ENCODE results near the gene TOR1AIP1.

The TOR1AIP1 gene

DNA sequence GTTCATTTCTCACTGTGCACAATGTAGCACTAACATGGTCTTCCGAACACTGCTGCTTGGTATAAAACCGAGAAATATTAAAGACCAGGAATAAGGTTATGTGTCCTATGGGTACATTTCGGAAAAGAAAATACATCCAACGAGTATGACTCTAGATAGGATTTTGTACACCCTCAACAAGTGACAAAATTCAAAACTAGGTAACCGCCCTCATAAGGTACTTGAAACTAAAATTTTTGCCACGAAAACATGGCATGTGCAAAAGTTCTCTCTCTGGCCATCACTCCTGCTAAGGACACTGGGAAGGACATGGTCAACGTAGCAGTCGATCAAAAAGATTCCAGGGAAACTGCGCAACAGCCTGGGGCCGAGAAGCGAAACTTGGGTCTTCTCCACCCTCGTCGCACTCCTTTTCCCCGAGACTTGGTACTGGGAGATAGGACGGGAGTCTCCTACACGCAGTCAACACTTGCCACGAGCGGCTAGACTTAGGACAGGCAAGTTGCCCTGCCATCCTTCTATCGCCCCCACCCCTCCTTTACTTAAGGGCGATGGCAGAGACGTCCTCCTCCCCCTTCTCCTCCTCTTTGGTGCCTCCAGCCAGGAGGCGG lies 338 bp upstream of the TOR1AIP1 start:
- no peak for DNase-seq

DNA sequence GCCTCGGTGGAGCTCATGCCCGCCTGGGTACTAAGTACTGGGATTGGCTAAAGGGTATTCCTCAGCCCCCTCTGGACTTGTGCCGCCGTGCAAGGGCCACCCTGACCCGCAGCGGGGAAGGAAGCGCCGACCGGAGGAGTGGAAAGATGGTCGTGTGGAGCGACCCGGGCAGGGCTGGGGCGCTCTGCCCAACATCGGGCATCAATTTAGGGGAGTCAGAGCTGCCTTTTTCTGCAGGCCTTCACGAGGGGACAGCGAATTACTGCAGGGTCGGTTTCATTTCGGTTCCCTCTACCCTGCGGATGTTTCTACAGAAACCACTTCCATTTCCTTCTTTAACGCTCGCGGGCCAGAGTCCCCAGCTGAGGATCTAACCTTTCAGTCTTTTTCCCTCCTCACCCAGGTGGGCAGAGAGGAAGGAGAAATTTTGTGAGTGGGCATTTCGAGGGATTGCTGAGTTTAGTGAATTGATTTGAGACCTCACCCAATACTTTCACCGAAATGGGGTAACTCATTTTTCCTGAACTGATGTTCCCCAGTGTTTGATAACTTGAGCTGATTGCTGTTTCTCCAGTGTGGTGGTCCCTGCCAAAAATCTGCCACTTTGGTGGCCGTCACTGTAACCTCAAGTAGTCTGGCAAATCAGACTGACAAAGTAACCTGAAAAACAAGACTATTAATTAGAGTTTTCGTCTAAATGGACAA lies 1.1 kb downstream of the TOR1AIP1 start:
- peak; percentile 63 for DNase-seq

DNA sequence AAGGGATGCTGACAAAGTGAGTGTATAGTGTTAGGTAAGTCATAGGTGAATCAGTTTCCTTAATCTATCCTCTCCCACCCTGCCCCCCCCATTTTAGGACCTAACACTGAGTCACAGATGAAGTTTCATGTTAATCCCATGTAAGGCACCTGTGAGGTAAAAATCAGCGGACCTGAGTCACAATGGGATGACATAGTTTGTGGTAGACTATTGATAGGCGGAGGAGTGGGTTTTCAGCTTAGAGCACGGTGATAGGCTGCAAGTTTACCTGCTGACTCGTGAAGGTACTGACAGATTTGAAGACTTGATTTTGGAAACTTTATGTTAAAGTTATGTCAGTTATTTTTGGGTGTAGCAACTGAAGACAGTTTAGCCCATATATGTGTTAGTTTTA lies 1.7 kb downstream of the TOR1AIP1 start:
- DNase-seq = no peak

DNA sequence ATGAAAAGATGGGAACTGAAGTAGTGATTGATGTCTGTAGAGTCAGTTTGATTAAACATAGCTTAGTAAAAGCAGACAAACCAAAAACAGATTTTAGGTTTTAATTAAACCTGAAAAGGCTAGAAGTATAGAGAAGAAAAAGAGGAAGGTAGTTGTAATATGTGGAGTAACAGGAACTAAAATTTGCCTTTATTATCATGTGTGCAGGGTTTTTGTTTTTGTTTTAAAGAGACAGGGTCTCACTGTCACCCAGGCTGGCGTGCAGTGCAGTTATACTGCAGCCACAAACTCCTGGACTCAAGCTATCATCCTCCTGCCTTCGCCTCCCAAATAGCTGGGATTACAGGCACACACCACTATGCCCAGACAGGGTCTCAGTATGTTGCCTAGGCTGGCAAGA lies 6.0 kb downstream of the TOR1AIP1 start:
- DNase-seq = peak; percentile 58

DNA sequence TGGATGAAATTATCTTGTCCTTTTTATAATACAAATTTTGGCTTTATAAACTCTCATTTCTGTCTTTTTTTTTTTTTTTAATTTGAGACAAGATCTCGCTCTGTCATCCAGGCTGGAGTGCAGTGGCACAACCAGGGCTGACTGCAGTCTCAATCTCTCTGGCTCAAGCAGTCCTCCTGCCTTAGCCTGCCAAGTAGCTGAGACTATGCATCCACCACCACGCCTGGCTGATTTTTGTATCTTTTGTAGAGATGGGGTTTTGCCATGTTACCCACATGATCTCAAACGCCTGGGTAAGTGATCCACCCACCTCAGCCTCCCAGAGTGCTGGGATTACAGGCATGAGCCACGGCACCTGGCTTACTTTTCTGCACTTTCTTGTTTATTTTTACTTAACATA lies 7.5 kb downstream of the TOR1AIP1 start:
- no peak for DNase-seq

DNA sequence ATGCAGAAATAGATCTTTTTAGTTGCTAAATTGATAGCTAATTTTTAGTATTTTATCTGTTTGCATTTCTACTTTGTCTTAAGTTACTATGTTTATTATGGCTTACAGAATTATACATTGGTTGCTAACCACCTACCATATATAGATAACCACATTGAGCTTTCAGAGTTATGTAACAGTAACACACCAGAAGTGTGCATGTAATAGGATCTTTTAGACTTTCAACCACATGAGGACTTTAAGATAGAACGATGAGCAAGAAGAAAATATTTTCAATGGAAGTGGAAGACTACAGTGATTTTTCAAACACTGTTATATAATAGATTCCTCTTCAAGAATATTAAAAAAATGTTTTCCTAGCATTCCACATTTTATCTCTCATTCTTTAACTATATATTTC lies 28.8 kb downstream of the TOR1AIP1 start:
- DNase-seq = peak; percentile 89

DNA sequence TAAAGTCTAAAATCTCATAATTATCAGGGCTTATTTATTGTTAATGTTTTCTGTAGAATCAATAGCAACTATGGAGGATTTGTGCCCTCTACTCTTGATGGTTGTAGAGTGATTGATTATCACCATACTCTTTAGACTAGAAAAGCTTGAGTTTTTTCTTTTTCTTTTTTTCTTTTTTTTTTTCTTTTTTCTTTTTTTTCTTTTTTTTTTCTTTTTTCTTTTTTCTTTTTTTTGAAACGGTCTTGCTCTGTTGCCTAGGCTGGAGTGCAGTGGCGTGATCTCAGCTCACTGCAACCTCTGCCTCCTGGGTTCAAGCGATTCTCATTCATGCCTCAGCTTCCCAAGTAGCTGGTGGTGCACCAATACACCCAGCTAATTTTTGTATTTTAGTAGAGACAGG lies 29.7 kb downstream of the TOR1AIP1 start:
- DNase-seq = no peak

DNA sequence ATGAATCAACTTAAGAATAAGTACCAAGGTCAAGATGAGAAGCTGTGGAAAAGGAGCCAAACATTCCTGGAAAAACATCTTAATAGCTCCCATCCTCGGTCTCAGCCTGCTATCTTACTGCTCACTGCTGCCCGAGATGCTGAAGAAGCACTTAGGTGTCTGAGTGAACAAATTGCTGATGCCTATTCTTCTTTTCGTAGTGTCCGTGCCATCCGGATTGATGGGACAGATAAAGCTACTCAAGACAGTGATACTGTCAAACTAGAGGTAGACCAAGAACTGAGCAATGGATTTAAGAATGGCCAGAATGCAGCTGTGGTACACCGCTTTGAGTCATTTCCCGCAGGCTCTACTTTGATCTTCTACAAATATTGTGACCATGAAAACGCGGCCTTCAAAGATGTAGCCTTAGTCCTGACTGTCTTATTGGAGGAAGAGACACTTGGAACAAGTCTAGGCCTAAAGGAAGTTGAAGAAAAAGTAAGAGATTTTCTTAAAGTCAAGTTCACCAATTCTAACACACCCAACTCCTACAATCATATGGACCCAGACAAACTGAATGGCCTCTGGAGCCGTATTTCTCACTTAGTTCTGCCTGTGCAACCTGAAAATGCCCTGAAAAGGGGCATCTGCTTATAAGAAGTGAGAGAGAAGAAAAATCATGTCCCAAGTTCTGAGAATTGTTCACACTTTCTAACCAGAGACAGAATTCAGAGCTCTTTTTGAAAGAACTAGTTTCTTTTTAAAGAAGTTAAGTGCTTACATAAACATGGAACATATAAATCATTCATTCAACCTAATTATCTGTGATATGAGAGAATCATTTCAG lies 35.7 kb downstream of the TOR1AIP1 start:
- DNase-seq = no peak

DNA sequence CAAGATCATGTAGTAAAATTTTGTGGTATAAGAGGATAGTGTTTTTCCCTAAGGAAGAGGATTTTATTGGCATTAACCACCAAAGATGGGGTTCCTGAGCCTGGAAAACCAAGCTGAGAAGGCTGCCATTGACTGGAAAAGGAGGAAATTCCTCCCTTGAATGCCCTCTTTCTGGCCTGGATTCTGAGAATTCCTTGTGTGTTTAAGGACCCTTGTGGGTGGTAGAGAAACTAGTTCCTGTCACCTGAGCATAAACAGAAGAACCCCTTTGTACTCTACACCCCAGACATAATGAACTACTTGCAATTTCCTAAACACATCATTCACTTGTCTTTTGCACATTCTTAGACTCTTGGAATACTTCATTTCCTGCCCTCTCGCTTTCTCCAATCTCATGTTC lies 39.4 kb downstream of the TOR1AIP1 start:
- DNase-seq = no peak

DNA sequence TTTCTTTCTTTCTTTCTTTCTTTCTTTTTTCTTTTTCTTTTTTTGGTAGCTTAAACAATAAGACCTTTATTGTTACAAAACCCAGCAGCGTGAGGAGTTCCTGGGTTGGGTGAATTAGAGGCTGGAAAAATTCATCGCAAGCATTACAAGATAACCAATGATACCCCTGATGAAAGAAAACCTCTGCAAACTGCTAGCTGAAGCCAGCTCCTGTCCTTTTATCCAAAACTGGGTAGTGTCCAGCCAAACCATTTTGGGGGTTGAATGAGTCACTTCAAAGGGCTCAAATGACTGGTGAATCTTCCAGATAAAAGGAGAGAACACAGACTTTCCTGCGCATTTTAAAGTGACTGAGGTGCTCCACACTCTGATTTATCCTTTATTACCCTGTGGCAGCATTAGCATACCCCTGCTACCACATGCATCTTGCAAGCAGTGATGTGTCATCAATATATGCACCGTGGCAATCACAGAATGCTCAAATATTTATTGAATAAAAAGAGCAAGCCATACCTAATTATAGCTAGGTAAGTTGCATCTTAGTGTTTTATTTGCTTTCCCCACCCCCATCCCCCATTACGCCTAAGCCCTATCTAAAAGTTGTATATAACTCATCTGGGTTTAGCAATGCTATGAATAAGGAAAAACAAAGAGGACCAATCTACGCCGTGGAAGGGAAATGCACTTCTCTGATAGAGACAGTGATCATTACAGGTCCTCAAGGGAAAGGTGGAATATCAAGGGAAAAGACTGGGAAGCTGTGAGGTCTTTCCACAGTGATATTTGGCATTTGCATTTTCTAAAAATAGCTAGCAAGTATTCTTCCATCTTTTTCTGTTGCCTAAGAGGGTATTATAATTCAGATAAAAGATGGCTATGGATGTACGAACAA lies 40.1 kb downstream of the TOR1AIP1 start:
- DNase-seq = no peak

DNA sequence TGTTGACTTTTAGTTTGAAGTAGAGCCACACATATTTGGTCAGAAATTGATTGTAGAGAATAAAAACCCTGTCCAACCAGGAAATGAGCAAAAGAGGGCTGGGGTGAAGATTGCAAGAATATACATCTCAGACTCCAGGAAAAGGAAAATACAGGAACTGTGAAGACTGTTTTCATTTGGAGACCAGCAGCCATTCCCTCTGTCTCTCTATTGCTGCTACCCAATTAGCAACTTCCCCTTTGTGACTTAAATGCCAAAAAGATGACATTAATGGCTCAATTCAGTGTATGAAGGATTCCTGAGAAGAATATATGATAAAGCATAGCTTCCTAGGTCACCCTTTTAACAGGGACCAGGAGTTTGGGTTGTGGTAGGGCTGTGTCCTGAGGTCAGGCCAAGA lies 40.9 kb downstream of the TOR1AIP1 start:
- peak; percentile 60 for DNase-seq

DNA sequence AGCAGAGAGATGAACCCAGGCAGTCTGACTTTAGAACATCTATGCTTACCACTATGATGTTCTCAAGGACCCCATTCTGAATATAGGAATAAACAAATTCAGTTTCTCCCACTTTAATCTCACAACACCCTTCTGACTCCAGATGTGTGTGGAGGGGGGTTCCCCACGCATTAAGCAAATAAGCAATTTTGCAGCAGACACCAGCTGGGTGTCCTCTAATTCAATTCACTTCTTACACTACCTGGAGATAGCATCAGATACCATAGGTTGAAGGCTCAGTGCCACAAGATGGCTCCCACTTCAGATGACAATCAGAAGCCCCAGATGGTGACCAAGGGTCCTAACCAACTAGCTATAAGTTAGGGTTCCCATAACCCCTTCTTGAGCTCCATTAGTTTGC lies 42.2 kb downstream of the TOR1AIP1 start:
- DNase-seq = no peak

DNA sequence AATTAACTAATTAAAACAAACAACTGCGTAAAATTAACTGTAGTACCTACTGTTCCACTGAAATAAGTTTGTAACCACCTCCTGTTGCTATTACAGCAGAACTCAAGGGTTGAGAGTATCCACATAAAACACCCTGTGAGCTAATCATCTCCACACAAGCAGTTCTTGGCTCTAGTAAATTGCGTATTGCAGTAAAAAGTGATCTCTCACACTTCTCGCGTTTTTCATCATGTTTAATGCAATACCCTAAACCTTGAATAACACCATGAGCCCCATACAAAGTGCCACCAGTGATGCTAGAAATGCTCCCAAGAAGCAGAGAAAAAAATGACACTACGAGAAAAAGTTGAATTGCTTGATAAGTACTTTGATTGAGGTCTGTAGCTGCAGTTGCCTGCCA lies 43.2 kb downstream of the TOR1AIP1 start:
- no peak for DNase-seq

DNA sequence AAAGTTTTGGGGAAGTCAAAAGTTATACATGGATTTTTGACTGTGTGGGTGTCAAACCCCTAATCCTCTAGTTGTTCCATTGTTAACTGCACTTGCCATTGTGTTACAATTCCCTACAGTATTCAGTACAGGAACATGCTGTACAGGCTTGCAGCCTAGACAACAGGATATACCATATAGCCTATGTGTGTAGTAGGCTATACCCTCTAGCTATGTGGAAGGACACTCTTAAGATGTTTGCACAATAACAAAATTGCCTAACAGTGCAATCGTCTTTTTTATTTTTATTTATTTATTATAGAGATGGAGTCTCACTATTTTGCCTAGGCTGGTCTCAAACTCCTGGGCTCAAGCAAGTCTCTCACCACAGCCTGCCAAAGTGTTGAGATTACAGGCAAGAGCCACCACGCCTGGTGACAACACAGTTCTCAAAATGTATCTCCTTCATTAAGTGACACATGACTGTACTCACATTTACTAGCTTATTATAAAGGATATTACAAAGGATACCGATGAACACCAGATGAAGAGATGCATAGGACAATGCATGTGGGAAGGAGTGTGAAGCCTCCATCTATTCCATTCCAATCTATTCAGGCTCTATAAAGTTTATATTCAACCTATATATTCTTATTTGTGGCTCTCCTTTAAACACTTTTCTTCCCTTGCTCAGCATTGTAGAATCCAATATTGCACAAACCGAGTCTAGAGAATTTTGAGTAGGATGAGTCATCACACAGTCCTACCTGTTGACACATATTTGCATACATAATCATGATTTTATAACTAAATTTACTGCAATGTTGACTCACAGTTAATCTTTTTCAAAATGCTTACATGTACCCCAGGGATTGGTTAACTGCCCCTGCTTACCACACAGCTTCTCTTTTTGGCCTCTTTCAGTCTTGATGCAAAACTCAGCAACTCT lies 44.1 kb downstream of the TOR1AIP1 start:
- peak; percentile 62 for DNase-seq

DNA sequence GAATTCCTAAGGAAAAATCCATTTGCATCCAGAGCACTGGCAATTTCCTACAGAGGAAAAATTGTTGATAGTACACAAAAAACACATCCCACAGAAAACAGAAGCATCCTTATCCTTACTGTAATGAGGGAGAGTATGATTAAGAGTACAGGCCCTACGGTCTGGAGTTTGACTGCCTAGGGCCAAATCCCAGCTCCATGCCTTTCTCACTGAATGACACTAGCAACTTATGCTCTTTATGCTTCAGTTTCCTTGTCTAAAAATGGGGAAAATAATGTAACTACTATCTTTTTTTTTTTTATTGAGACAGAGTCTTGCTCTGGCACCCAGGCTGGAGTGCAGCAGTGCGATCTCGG lies 44.7 kb downstream of the TOR1AIP1 start:
- no peak for DNase-seq

DNA sequence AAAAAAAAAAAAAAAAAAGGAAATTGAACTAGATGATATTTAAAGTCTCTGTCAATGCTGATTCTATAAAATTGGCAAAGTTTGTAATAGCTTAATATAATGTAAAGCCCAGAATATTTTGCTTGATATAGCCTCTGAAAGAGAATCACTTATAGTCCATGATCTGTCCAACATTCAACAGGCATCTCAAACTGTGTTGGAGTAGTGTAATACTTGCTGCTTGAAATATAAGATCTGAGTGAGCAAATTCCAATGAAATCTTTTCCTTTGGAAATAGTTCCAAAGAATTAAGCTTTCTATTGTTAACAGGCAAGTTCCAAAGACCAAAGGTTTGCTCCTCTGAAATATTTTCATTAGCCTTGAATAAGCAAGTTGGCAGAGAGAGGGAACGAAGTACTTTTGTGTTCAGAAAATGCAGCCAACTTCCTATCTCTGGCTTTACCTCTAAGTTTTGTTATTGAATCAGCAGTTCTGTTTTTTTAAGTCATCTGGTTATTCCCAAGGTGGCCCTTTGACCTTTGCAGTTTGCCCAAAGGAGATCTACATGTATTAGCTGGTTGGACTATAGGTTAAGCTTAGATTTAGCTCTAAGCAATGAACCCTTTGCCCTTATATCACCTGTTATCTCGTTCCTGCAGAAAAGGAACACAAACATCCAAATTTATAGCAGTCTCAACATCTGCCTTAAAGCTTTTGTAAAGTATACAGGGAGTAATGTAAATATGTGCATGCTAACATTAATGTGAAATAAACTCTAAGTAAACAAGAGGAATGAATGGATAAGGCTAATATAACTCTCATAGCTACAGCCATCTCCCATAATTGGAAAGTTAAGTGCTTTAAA lies 48.1 kb downstream of the TOR1AIP1 start:
- DNase-seq = peak; percentile 49

DNA sequence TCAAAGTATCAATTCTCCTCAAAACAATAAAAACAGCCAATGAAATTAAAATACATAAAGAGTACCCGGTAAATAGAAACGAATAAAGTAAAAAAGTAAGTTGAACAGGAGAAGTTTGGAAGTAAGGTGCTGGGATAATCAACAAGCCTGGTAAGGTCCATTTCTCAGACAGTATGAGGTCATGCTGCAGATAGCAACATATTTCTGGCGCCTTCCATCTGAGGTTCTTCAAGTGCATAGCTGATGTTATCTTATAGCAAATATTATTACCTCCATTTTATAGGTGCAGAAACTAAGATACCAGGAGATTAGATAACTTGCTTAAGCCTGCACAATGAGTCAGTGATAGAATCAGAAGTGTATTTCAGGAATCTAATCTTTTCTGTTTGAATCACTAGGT lies 48.8 kb downstream of the TOR1AIP1 start:
- no peak for DNase-seq

DNA sequence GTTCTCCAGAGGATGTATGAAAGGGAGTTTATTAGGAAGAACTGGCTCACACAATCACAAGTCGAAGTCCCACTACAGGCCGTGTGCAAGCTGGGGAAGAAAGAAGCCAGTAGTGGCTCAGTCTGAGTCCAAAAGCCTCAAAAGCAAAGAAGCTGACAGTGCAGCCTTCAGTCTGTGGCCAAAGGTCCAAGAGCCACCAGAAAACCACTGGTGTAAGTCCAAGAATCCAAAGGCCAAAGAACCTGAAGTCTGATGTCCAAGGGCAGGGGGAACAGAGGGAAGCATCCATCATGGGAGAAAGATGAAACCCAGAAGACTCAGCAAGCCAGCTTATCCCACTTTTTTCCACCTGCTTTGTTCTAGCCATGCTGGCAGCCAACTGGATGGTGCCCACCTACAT lies 51.1 kb downstream of the TOR1AIP1 start:
- no peak for DNase-seq

DNA sequence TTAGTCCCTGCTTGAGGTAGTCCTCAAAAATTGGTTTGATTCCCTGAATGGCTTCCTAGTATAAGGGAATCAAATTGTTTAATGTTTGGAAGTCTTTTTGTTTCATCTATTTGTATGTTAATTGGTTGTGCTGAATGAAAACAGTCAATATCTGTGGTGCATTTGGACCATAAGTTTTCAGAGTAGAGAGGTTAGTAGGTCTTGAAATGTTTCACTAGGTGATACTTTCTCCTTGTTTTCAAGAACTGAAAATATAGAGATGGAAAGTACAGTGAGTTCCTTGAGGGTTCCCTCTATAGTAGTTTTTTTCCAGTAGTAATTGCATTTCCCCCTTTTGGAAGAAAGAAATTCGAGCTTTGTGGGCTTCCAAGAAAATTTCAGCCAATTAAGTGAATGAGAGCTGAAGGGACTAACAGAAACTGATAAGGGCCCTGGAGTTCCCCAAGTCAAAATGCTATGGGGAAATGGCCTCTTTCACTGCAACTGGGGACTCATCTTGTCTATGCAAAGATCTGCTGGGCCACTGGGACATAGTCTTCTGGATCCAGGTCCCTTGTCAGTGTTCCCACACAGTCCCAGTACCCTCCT lies 53.9 kb downstream of the TOR1AIP1 start:
- peak; percentile 22 for DNase-seq

DNA sequence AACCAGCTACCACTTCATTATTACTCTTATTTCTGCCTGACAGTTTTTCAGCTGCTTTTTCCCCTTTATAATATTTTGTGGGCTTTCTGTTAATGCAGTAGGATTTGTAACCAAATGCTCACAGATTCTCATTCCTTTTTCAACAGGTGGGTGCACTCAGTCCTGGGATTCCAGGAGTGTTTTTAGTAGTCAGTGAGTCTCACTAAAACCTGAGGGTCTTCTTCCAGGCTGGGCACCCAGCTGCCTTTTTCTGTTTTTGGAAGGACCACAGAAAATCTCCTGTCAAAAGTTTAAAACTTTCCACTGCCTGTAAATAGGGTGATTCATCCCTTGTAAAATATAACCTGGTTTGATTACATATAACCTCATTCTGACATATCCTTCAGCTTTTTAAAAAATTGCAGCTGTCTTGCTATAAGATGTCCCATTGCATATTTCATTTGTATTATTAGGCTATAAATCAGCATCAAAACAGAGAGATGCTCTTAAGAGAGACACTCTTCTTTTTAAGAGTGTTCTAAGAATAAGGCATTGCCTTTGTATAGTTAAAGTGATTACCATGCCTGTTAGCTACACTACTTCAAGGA lies 55.7 kb downstream of the TOR1AIP1 start:
- no peak for DNase-seq
